Measurements from ENCODE around the gene RGS7BP. TPM values are rescaled to one million over a fixed set of nuclear protein-coding genes. Genes with fewer than 3 reads are reported as not detected.

Gene RGS7BP
- total RNA-seq, 1 donor from 2014 or later = 0.27 TPM

GRCh38 chr5:64659289-64659688, 153.5 kb downstream of the RGS7BP start:
- no peak overlapping the region for H3K4me3 Mint-ChIP-seq (ENCODE audit: unreplicated experiment)
- no peaks in the 10 kb centered on the region for H3K27me3 Mint-ChIP-seq (ENCODE audit: unreplicated experiment)
- no peak for TF ChIP-seq CTCF (IDR thresholded peaks at IDR 0.05; ENCODE audit: partially characterized antibody, unreplicated experiment)
- H3K4me1 Mint-ChIP-seq (ENCODE audit: low read depth, unreplicated experiment) = no peaks in the 10 kb centered on the region
- H3K27ac Mint-ChIP-seq (ENCODE audit: unreplicated experiment) = no peak overlapping the region
- H3K9me3 Mint-ChIP-seq (ENCODE audit: unreplicated experiment) = peaks cover 1% of the 10 kb centered on the region
- no peaks in the 10 kb centered on the region for H3K36me3 Mint-ChIP-seq (ENCODE audit: unreplicated experiment)
- no peak for DNase-seq

Other genes starting within 250 kb of the RGS7BP start
- gene SHISAL2B, start 184.5 kb downstream of the RGS7BP start, total RNA-seq (ENCODE audit: unreplicated experiment) = not detected